Fibroblast of gingiva (primary cell): ENCODE data around the gene HDLBP.

Source experiments
- DNase-seq: peaks from one replicate; pipeline ENCODE4 v3.0.0-alpha.2; 2011; ENCODE audit warnings: low read depth

Gene HDLBP

DNA sequence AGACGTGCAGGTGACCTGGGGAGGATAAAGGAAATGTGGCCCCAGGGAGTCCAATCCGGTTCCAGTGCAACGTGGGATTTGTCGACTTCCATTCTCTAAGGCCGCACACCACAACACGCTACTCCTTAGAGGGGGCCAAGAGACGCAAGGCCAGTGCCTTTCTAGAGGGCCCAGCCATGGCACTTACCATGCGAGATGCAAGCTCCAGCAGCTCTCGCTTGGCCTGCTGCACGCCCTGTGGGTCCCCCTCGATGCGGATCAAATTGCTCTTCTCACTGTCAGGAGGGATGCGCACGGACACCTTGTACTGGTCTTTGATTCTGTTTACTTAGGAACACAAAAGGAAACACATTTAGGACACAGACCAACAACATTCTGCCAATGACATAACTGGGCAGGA lies 65.8 kb downstream of the HDLBP start:
- DNase-seq: no peak

DNA sequence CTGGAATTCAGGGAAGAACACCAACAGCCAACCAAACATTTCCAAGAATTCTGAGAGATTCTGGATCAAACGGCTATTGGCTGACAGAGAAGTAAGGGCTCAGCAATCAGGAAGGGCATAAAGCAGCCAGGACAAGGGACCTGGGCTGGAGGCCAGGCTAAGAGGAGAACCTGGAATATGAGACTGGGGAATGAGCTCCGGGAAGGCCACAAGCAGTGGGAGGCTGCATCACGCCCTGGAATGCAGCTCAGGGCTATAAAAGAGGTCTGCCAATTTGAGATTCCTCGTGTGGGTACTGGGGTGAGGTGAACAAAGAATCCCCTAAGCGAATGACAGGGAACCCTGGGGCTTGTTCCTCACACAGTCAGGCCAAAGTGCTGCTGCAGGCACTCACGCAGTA lies 66.6 kb downstream of the HDLBP start:
- no peak for DNase-seq

DNA sequence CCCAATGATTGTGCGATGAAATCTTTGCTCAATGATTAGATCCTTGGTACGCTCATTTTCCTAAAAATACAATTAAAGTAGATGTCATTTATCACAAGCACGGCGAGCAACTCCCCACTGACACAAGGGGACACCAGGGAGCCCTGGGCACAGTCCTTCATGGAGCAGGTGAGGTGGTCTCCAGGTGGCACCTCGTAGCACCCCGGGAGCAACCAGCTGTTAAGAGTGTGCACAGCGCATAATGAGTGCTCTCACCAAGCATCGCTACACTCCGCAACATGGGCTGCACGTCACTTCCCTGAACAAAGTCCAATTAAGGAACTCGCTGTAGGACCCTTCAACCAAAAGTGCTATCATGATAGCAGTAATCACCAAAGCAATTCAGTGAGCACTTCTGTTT lies 67.2 kb downstream of the HDLBP start:
- DNase-seq: no peak

DNA sequence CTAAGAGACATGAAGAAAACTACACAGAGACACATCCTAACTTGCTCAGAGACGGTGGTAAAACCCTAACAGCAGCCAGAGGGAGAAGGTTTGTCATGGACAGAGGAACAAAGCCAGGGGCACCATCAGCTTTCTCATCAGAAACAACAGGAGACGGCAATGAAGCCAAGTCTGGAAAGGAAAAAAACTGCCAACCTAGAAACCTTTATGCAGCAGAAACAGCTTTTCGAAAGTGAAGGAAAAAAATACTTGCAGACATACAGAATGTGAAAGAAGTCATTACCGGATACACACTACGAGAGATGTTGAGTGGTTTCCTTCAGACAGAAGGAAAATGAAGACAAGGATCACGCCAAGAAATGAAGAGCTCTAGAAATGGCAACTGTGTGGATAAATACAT lies 71.1 kb downstream of the HDLBP start:
- DNase-seq: no peak

DNA sequence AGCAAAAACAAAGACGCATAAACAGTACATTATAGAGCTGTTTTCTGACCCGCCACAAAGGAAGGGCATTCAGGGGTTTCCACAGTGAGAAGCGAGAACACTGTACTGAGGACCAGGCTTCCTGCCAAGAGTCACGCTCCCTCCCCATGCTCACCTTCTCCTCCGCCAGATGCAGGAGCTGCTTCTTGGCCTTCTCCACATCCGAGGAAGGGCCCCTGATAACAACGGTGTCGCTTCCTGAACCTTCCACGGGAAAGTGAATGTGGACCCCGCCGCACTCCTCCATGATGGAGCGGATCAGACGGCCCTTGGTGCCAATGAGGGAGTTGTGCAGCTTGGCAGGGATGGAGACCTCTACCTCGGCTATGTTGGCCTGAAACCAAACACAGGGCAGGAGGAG lies 73.2 kb downstream of the HDLBP start:
- DNase-seq: no peak

DNA sequence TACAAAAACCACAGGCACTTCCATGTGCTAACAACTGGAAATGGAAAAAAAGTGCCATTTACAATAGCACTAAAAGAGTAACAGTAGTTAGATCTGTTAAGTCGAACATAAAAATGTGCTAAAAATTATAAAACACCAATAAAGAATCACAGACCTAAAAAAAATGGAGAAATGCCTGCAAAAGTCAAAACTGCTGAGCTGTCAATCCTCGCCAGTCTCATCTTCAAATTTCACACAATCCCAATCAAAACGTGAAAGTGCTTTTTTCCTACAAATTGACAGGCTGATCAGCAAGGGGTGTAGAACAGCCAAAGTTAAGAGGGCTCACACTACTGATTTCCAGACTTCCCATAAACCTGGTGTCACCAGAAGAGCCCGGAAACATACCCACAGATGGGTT lies 73.8 kb downstream of the HDLBP start:
- DNase-seq: no peak

DNA sequence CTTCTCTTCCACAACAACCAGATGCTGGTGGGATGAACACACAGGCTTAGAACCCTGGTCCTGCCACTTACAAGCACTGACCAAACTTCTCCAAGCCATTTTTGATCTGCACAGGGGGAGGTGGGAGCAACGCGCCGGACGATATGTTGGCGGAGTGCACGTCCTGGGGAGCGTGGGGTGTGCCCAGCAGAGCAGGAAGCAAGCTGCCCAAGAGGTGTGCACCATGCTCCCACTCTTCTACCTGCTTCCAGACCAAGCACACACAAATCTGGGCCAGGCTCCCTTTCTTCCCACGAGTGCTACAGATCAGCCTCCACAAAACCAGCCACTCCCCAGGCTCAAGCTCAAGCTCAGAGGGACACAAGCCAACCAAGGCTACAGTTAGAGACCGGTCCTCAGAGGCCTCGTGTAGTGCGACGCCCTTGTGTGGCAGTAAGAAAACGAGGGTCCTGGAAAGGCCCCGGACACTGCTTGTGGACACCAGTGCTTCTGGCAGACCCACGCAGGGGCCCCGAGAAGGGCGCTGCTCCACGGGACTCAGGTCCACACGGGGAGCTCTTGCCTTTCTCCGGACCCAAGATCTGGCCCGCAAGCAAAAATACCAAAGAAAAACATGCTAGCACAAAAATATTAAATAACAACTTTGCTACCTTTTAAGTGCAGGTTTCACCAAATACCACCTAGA lies 75.0 kb downstream of the HDLBP start:
- no peak for DNase-seq

DNA sequence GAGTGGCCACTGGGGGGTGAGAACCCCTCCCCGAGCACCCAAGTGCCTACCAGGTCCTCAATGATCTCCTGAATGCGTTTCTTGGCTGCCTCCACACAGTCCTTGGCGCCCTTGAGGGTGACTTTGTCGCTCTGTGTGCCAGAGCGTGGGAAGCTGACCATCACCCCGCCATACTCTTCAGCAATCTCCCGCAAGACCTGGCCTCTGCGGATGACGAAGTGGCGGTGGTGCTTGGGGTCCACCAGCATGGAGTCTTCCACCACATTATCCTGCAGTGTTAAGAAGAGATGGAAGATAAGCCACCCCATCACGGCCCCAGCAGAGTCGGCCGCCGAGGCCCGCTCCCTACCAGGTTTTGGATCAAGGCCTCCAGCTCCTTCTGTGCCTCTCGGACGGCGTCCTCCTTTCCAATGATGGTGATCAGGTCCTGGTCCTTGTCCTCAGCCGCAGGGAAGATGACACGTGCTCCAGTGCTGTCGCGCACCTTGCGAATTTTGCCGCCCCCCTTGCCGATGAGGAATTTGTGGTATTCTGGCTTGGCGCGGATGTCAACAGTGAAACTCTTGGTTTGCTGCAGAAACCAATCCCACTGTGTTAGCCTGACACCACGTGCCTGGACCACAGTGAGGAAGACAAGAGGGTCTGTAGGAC lies 75.8 kb downstream of the HDLBP start:
- no peak for DNase-seq

DNA sequence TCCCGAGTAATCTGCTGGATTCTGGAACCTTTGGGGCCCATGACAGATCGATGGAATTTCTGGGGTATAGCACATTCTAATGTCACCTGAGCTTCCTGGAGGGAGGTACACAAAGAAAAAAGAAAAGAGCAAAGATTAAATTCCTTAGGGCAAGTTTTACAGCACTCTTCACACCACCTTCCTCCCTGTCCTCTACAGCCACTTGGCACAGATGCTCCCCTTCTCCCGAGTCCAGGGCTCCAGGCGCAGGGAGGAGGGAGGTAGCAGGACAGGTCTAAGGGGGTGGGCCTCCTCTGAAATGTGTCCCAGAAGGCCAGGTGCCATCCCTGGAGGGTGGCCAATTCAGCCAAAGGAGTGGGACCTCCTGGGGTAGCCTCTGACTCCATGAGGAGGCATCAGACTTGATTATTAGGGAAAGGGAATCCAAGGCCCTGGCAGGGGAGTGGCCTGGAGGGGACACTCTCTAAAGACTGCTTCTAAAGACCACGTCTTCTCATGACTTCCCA lies 76.7 kb downstream of the HDLBP start:
- DNase-seq: no peak

DNA sequence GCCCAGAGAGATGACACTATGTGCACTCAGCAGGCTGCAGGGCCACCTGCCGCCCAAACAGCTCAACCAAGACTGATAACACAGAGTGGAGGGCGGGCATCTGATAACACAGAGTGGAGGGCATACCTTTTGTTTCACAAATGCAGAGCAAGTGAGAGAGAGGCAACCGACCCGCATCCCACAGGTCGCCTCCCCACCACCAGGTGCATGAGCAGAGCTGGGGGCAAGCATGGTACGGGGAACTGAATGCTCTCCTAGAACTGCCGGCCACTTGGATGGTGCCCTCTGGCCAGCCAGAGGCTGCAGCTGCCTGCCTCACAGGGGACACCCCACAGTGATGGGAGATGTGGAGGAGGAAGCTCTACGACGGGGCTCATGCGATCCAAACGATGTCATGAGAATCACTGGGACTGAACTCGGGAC lies 77.5 kb downstream of the HDLBP start:
- DNase-seq: no peak

DNA sequence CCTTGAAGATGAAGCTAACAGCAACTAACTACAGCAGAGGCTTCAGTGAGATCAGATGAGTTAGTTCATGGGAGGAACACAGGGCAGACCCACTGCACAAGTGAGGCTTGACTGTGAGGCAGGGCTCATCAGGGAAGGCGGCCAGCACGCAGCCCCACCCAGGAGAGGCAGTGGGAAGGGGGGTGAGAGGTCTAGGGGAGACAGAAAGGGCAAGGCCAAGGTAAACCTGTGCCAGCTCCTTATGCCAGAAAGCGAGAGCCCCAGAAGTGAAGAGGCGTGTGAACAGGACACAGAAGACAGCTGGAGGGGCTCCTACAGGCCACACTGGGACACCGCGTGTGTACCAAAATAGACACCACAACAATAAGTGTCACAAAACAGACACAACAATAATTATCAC lies 78.4 kb downstream of the HDLBP start:
- no peak for DNase-seq

DNA sequence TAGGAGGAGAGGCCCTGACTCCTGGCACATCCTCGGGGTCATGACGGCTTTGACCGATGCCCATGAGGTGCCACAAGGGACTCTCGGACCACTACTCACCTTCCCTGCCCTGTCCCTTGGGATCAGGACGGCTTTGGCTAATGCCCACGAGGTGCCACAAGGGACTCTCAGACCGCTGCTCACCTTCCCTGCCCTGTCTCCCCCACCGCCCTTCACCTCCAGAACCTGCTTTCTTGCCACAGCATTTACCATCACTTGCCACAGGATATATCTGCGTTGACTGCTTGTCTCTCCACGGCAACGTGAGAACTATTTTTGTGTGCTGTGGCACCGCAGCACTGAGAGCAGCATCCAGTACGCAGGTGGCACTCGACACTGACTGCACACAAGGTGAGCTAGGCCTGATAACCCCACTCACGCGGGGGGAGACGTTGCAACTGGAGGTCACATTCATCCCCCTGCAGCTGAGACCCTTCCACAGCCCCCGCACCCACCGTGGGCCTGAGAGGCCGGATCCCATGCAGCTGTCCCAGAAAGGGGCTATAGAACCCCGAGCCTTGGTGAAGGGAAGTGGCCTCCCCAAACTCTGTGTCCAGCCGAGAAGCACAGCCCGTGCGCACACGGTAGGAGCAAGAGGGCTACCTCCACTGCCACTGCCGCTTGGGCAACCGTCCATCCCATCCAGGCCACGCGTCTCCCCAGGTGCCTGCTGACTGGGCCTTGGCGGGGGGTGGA lies 79.4 kb downstream of the HDLBP start:
- no peak for DNase-seq

DNA sequence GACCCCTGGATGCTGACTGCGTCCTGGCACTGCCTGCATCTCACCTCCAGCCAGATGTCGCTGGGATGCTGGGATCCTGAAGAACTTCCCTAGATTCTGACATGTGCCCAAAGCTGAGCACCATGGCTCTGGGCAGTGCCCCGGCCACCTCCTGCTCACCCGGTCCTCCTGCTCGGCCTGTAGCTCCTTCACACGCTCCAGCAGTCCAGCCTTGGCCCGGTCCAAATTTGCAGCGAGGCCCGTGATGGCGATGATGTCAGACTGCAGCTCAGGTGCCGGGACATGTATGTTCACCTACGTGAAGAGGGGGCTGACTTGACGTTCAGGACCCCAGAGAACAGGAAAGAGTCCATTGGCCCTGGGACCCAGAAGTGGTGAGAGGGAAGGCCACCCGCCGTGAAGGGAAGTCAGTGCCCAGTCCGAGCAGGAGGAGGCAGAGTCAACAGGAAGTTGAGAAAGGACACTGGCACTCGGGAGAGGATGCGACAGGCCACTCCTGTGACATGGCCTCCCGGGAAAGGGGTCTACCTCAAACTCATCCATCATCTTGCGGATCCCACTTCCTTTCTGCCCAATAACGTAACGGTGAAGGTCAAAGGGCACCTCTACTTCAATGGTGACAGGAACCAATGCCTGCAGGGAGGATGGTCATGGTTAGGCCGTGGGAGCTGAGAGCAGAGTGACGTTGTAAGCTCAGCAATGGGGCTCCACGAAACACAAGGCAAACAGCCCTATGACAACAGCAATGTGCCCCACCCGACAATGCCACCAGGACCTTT lies 80.3 kb downstream of the HDLBP start:
- DNase-seq: no peak

DNA sequence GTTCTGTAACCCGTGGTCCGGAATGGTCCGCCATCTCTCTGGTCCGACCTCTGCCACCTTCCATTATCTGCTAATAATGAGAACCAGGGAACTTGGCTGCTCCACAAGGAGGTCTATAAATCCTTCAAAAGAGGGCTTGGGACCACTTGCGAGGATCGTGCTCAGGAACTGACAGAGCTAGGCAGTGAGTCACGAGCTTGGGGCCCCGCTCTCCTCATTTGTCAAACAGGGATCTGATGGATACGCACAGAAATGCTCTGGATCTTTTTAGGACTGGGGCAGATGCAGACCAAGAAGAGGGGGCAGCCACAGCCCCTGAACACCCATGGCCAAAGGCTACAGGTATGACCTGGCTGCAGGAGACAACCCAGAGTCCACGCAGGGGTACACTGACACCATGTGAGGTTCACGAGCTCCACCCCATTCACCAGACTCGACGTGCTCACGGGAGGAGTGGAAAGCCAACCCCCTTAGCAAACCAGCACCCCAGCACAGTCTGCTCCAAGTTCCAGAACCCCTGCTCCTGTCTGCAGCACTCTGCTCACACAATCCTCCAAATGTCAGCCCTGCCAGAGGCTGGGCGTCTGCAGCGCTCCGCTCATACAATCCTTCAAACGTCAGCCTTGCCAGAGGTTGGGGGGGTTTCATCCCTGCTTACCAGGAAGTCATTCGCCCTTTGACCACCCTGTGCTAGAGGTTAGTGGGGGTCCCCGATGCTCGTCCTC lies 81.2 kb downstream of the HDLBP start:
- no peak for DNase-seq

DNA sequence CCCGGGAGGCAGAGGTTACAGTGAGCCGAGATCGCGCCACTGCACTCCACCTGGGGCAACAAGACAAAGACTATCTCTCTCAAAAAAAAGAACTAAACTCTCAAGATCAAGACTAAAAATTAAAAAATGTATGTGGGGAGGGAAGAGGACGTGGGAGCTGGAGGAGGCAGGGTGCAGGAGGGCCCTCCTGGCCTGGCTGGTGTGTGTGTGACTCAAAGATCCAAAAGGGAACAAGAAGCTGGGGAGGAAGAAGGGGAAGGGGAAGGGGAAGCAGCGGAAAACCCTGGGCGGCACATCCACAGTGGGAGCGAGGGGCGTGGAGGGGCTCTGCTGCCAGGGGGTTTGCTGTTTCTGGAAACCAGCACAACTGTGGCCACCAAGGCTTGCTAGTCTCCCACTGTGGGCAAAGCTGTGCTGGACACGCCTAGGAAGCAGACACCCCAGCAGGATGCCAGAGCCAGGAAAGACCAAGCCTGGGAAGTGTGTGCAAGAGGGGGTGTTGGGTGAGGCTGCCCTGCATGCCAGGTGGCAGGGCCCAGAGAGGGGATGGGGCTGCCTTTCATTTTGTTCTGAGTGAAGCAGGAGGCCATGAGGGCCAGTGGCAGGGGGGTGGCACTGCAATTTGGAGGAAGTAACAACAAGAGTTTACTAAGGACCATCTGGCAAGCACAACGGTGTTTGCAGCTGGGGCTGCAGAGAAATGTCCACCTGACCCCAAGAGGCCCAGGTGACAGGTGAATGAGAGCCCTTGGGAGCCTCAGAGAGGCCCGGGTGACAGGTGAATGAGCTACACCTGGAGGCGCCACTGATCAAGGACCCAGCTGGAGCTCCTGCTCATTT lies 82.5 kb downstream of the HDLBP start:
- DNase-seq: no peak

DNA sequence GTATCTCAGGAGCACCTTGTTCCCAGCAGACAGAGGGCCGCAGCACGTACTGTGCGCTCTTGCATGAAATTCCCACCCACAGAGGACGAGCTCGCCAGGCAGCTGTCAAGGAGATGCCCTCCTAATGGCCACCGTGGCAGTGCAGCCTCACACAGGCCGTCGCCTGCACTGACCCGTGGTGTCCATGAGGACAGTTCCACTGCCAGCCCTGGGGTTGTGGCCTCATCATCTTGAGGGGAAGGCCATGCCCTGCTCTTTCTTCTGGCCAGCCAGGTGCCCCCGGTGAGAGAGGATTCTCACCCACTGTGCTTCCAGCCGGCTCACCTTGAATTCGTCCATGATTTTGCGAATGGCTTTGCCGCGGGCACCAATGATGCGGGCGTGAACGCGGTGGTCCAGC lies 85.0 kb downstream of the HDLBP start:
- no peak for DNase-seq

DNA sequence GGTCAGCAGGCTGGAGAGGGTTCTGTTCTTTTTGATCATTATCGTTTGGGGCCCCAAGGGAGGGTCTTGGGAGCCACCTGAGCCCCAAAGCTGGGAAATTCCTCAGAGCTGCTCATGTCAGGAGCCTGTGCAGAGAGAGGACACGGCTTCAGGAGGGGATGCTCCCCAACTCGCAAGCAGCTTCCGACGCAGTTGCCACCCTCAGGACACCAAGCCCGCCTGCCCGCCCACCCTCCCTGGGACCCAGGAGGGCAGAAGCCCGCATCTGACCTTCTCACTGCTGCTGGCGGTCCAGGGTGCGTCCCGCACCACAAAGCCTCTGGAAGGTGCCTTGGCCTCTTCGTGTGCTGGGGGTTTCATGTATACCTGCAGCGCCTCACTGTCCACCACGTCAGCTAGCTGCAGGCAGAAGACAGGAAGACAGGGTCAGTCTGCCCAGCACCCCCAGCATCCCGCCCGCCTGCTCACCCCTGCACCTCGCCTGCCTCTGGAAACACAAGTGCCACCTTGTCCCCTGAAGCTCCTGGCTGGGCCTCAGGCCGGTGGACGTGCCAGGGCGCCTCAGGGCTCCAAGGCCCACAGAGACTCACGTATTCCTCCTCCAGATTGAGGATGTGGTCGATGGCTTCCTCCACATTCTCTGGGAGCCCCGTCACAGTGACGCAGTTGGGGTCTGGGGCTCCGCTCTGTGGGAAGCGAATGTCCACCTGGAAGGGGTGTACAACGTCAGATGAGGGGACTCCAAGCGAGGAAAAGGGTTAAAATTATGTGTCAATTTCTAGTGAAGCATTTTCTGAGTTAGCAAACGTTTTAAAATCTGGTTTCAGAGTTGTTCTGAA lies 85.7 kb downstream of the HDLBP start:
- no peak for DNase-seq

DNA sequence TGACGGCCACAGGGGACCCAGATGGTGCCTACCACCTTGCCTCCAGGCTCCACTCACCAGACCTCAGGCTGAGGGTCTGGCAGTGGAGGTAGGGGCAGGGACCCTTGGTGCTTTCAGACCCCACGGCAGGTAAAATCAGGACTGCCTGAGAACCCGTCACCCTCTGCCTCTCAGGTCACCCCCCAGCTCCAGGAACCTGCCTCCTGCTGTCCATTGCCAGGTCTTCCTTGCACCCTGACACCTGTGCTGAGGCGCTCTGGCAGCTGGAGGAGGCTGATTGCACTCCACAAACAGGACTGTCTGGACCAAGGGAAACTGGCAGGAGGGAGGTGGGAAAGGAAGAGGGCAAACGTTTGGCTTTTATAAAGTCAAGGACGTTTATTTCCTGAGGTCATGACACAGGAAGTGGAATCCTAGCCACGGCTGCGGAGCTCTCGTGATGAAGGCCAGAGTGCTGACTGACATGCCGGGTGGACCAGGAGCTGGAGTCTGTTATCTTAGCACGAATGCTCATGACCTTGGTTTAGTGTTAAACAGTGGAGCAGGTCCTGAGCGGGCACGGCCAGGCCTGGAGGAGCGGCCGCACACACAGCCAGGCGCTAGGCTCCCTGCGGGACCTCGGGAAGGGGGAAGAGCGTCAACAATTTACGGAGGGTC lies 86.5 kb downstream of the HDLBP start:
- no peak for DNase-seq

DNA sequence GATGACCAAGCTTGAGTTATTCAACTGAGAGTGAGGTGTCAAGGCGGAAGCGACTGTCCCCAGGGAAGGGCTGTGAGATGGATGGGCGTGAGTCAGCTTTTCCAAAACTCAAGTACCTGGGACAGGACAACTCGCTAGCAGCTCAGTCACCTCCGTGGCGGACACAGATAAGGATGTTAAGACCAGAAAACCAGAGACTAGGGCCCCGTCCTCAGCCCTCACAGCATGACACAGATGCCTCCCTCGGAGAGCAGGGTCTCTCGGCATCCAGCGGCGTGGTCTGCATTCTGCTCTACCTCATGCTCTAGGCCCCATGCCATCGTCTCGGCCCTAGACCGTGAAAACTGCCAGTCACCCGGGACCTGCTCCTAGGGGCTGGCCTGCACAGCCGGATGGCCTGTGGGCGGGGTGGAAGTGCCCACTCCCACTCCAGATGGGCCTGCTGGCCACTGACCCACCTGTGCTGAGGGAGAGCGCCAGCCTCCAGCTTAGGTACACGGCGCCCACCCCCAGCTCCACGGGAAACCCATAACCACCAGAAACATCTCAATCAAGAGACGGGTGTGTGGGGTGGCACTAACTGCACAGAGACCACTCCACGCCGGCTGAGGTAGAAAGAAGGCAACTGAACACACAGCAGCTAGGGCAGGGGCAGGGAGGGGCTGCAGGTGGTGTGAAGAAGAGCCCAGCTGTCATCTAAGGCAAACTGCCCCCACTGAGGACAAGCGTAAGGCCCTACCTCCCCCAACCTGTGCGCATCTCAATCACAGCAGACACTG lies 87.2 kb downstream of the HDLBP start:
- no peak for DNase-seq
